Measurements from ENCODE around the gene APLP1.

DNA sequence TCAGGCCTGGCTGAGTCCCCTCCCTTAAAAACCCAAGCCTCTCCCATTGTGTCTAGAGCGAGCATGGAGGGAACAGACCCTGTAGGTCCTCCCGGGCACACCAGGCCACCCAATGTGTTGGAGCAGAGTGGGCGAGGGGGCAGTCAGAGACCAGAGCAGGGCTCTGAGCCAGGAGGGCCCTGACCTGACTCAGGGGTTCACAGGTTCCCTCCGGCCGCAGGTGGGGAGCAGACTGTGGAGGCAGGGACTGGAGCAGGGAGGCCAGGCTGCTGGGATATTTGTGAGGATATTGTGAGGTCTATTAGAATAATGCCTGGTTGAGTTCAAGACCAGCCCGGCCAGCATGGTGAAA, 41.3 kb downstream of the APLP1 start:
- TF ChIP-seq CTCF (IDR thresholded peaks at IDR 0.05) (no peak), POLR2A (IDR thresholded peaks at IDR 0.05) (no peak), EP300 (IDR thresholded peaks at IDR 0.05) (no peak)

Data from ovary (tissue), 3 donors.